ENCODE data around the gene EID2. TPM values are rescaled to one million over a fixed set of nuclear protein-coding genes. Genes with fewer than 3 reads are reported as not detected.

Gene EID2
- total RNA-seq, 1 donor from 2014 or later: 17.2 TPM

- no peaks in the 10 kb centered on the region for H3K36me3 ChIP-seq (ENCODE audit: insufficient read depth, low read length)
- peaks cover under 1% of the 10 kb centered on the region for H3K4me1 Mint-ChIP-seq (ENCODE audit: low read depth, unreplicated experiment)
- H3K27me3 ChIP-seq (ENCODE audit: insufficient read depth, low read length): peaks cover 3% of the 10 kb centered on the region
- H3K4me1 ChIP-seq (ENCODE audit: insufficient read depth, low read length): no peaks in the 10 kb centered on the region
- H3K9me3 ChIP-seq (ENCODE audit: insufficient read depth, low read depth, low read length): no peaks in the 10 kb centered on the region
- H3K4me3 ChIP-seq (ENCODE audit: insufficient read depth, low read depth, low read length): no peak overlapping the region
- H3K27ac ChIP-seq (ENCODE audit: low read depth, low read length): no peak overlapping the region
- H3K27me3 Mint-ChIP-seq (ENCODE audit: low read depth, unreplicated experiment): peaks cover 38% of the 10 kb centered on the region
- H3K9me3 Mint-ChIP-seq (ENCODE audit: unreplicated experiment): no peaks in the 10 kb centered on the region
- no peak overlapping the region for H3K4me3 Mint-ChIP-seq (ENCODE audit: unreplicated experiment)
- no peak overlapping the region for H3K27ac Mint-ChIP-seq (ENCODE audit: unreplicated experiment)
- H3K9ac ChIP-seq (ENCODE audit: low read length): no peak overlapping the region
- no peak overlapping the region for H2AFZ ChIP-seq (ENCODE audit: low read depth, low read length)
- DNase-seq (ENCODE audit: low read depth) (no peak), FAIRE-seq (no peak)
- H3K36me3 Mint-ChIP-seq (ENCODE audit: low read depth, unreplicated experiment): no peaks in the 10 kb centered on the region
- no peaks in the 10 kb centered on the region for H3K79me2 ChIP-seq (ENCODE audit: insufficient read depth, low read length)
- no peak for TF ChIP-seq CTCF (IDR thresholded peaks at IDR 0.05; ENCODE audit: insufficient read depth, low read depth, low read length)
- no peak for TF ChIP-seq EZH2 (IDR thresholded peaks at IDR 0.05; ENCODE audit: insufficient read depth, low read length)
- no peaks in the 10 kb centered on the region for H4K20me1 ChIP-seq (ENCODE audit: insufficient read depth, low read length)
- no peak overlapping the region for H3K4me2 ChIP-seq (ENCODE audit: low read length)
These were observed 18.1 kb upstream of the EID2 start for GRCh38 chr19:39557811-39558623.

- peaks cover 44% of the 10 kb centered on the region for H3K27me3 Mint-ChIP-seq (ENCODE audit: low read depth, unreplicated experiment)
- FAIRE-seq (no peak), DNase-seq (ENCODE audit: low read depth) (no peak)
- Histone ChIP-seq H3K4me2 (ENCODE audit: low read length) (no peak overlapping the region), H3K4me3 (ENCODE audit: insufficient read depth, low read depth, low read length) (no peak overlapping the region), H3K9ac (ENCODE audit: low read length) (no peak overlapping the region), H3K27me3 (ENCODE audit: insufficient read depth, low read length) (peaks cover 3% of the 10 kb centered on the region), H4K20me1 (ENCODE audit: insufficient read depth, low read length) (no peaks in the 10 kb centered on the region), H2AFZ (ENCODE audit: low read depth, low read length) (no peak overlapping the region), H3K9me3 (ENCODE audit: insufficient read depth, low read depth, low read length) (no peaks in the 10 kb centered on the region), H3K4me1 (ENCODE audit: insufficient read depth, low read length) (no peaks in the 10 kb centered on the region), H3K27ac (ENCODE audit: low read depth, low read length) (no peak overlapping the region), H3K79me2 (ENCODE audit: insufficient read depth, low read length) (no peaks in the 10 kb centered on the region), H3K36me3 (ENCODE audit: insufficient read depth, low read length) (no peaks in the 10 kb centered on the region)
- H3K9me3 Mint-ChIP-seq (ENCODE audit: unreplicated experiment): no peaks in the 10 kb centered on the region
- no peaks in the 10 kb centered on the region for H3K36me3 Mint-ChIP-seq (ENCODE audit: low read depth, unreplicated experiment)
- H3K4me1 Mint-ChIP-seq (ENCODE audit: low read depth, unreplicated experiment): no peaks in the 10 kb centered on the region
- TF ChIP-seq EZH2 (IDR thresholded peaks at IDR 0.05; ENCODE audit: insufficient read depth, low read length): no peak
- TF ChIP-seq CTCF (IDR thresholded peaks at IDR 0.05; ENCODE audit: insufficient read depth, low read depth, low read length): no peak
- H3K4me3 Mint-ChIP-seq (ENCODE audit: unreplicated experiment): no peak overlapping the region
- H3K27ac Mint-ChIP-seq (ENCODE audit: unreplicated experiment): no peak overlapping the region
These were observed 15.9 kb upstream of the EID2 start for GRCh38 chr19:39555883-39556282.

- Mint-ChIP-seq H3K4me1 (ENCODE audit: low read depth, unreplicated experiment) (no peaks in the 10 kb centered on the region), H3K27ac (ENCODE audit: unreplicated experiment) (no peak overlapping the region), H3K9me3 (ENCODE audit: unreplicated experiment) (no peaks in the 10 kb centered on the region), H3K27me3 (ENCODE audit: low read depth, unreplicated experiment) (peaks cover 42% of the 10 kb centered on the region), H3K36me3 (ENCODE audit: low read depth, unreplicated experiment) (no peaks in the 10 kb centered on the region), H3K4me3 (ENCODE audit: unreplicated experiment) (no peak overlapping the region)
- no peaks in the 10 kb centered on the region for H3K4me1 ChIP-seq (ENCODE audit: insufficient read depth, low read length)
- H3K4me3 ChIP-seq (ENCODE audit: insufficient read depth, low read depth, low read length): no peak overlapping the region
- H2AFZ ChIP-seq (ENCODE audit: low read depth, low read length): no peak overlapping the region
- FAIRE-seq: no peak
- no peak overlapping the region for H3K27ac ChIP-seq (ENCODE audit: low read depth, low read length)
- no peak overlapping the region for H3K9ac ChIP-seq (ENCODE audit: low read length)
- DNase-seq (ENCODE audit: low read depth): no peak
- H3K4me2 ChIP-seq (ENCODE audit: low read length): no peak overlapping the region
- peaks cover 3% of the 10 kb centered on the region for H3K27me3 ChIP-seq (ENCODE audit: insufficient read depth, low read length)
- no peaks in the 10 kb centered on the region for H3K36me3 ChIP-seq (ENCODE audit: insufficient read depth, low read length)
- no peaks in the 10 kb centered on the region for H3K79me2 ChIP-seq (ENCODE audit: insufficient read depth, low read length)
- TF ChIP-seq EZH2 (IDR thresholded peaks at IDR 0.05; ENCODE audit: insufficient read depth, low read length) (no peak), CTCF (IDR thresholded peaks at IDR 0.05; ENCODE audit: insufficient read depth, low read depth, low read length) (no peak)
- no peaks in the 10 kb centered on the region for H3K9me3 ChIP-seq (ENCODE audit: insufficient read depth, low read depth, low read length)
- no peaks in the 10 kb centered on the region for H4K20me1 ChIP-seq (ENCODE audit: insufficient read depth, low read length)
These were observed 14.8 kb upstream of the EID2 start for GRCh38 chr19:39554701-39555311.
